NK-92 treated with Interleukin-12 subunit alpha and Interleukin-12 subunit beta, amount 100 ng/mL, for 24 hours (cell line): ENCODE results near the gene PCDHGA6.
"Not testable (repeated sequence)": the region's sequence is repeated elsewhere in the genome, so short reads cannot be mapped to it uniquely, and the experiment has no call there.

ENCODE experiments used
- DNase-seq: peaks from one replicate; lab custom pipeline; 2025; lab: John Stamatoyannopoulos, UW

PCDHGA6 gene

GRCh38 chr5:141392429-141393198 lies 18.9 kb downstream of the PCDHGA6 start, which contains the start of gene PCDHGA8:
Gene PCDHGA8, plus strand, starts transcription at chr5:141392633. Its CDS starts 181 bp downstream, at chr5:141392814.
- no peak for DNase-seq

- no peak for DNase-seq
Observed at GRCh38 chr5:141393267-141393666, 19.6 kb downstream of the PCDHGA6 start.

- DNase-seq, result not testable (repeated sequence)
Observed at GRCh38 chr5:141394401-141395187, 20.9 kb downstream of the PCDHGA6 start.

- not testable (repeated sequence) for DNase-seq
Observed at GRCh38 chr5:141397756-141398551, 24.3 kb downstream of the PCDHGA6 start, which contains the start of gene PCDHGB5. Gene PCDHGB5, plus strand, starts transcription at chr5:141397947. Its CDS starts 181 bp downstream, at chr5:141398128.

GRCh38 chr5:141398608-141399007 lies 24.9 kb downstream of the PCDHGA6 start:
- no peak for DNase-seq

GRCh38 chr5:141399555-141400258 lies 26.0 kb downstream of the PCDHGA6 start:
- no peak for DNase-seq

- no peak for DNase-seq
Observed at GRCh38 chr5:141402553-141403243, 29.0 kb downstream of the PCDHGA6 start, which contains the start of gene PCDHGA9. Gene PCDHGA9, plus strand, starts transcription at chr5:141402778. Its CDS starts 175 bp downstream, at chr5:141402953.

GRCh38 chr5:141403387-141403786 lies 29.7 kb downstream of the PCDHGA6 start:
- DNase-seq, result no peak

GRCh38 chr5:141407790-141408505 lies 34.3 kb downstream of the PCDHGA6 start, which contains the start of gene PCDHGB6:
Gene PCDHGB6, plus strand, starts transcription at chr5:141408021. Its CDS starts 182 bp downstream, at chr5:141408203.
- not testable (repeated sequence) for DNase-seq

- DNase-seq, result no peak
Observed at GRCh38 chr5:141409598-141410306, 36.1 kb downstream of the PCDHGA6 start.

- no peak for DNase-seq
Observed at GRCh38 chr5:141411575-141411974, 37.9 kb downstream of the PCDHGA6 start.

GRCh38 chr5:141412854-141413539 lies 39.3 kb downstream of the PCDHGA6 start, which contains the start of gene PCDHGA10:
Gene PCDHGA10, plus strand, starts transcription at chr5:141412987. Its CDS starts 189 bp downstream, at chr5:141413176.
- no peak for DNase-seq

- DNase-seq, result no peak
Observed at GRCh38 chr5:141413540-141414069, 39.9 kb downstream of the PCDHGA6 start.

- DNase-seq, result not testable (repeated sequence)
Observed at GRCh38 chr5:141414548-141415274, 41.0 kb downstream of the PCDHGA6 start.

GRCh38 chr5:141415275-141415618 lies 41.6 kb downstream of the PCDHGA6 start:
- not testable (repeated sequence) for DNase-seq

GRCh38 chr5:141417494-141418172 lies 43.9 kb downstream of the PCDHGA6 start, which contains the start of gene PCDHGB7:
Gene PCDHGB7, plus strand, starts transcription at chr5:141417677. Its CDS starts 183 bp downstream, at chr5:141417860.
- DNase-seq, result not testable (repeated sequence)
